SU-DHL-6 (cell line): ENCODE measurements around the gene RAVER1.

Experiments
- CTCF ChIP-seq: fragments of 200-600 bp; sonication (generic); IDR thresholded peaks from one replicate; pipeline ENCODE4 v1.5.1; 2017; ENCODE audit warnings: antibody characterized with exemption, mild to moderate bottlenecking, low read length, moderate library complexity; ENCODE audit not compliant: insufficient read depth, poor library complexity, severe bottlenecking
- EZH2phosphoT487 ChIP-seq: fragments of 200-600 bp; sonication (generic), shearing (Covaris generic); conservative IDR thresholded peaks from 2 replicates; pipeline ENCODE4 v1.6.1; 2018; ENCODE audit warnings: mild to moderate bottlenecking, antibody characterized with exemption, low read length, moderate library complexity, mixed read lengths

GRCh38 chr19:10332158-10332964 lies 968 bp downstream of the RAVER1 start:
- TF ChIP-seq EZH2phosphoT487 (no peak), CTCF (no peak)
